Testis (tissue), 3 donors: ENCODE measurements around the gene MMP17. TPM values are rescaled to one million over a fixed set of nuclear protein-coding genes. Genes with fewer than 3 reads are reported as not detected.

ENCODE experiments used
- DNase-seq: peaks from one replicate; pipeline ENCODE4 v3.0.0-alpha.2; 2019
- H3K27ac ChIP-seq, 2 donors: fragments of 200-600 bp; sonication (generic); one replicate each; pipeline ENCODE4 v1.5.1; 2019
- H3K27me3 ChIP-seq: fragments of 200-600 bp; sonication (generic); one replicate; pipeline ENCODE4 v1.5.1; 2019
- H3K36me3 ChIP-seq: fragments of 200-600 bp; sonication (generic); one replicate; pipeline ENCODE4 v1.5.1; 2017; ENCODE audit warnings: low read depth; ENCODE audit errors: missing control alignments
- H3K4me1 ChIP-seq: fragments of 200-600 bp; sonication (generic); one replicate; pipeline ENCODE4 v1.5.1; 2019
- H3K4me3 ChIP-seq, 2 donors: fragments of 200-600 bp; sonication (generic); one replicate each; pipeline ENCODE4 v1.5.1; 2017 to 2019
- H3K9me3 ChIP-seq: fragments of 200-600 bp; sonication (generic); one replicate; pipeline ENCODE4 v1.5.1; 2017
- POLR2A ChIP-seq: fragments of 450-650 bp; IDR thresholded peaks from one replicate; pipeline ENCODE4 v1.6.1; 2017; ENCODE audit warnings: antibody characterized with exemption, mild to moderate bottlenecking, moderate library complexity
- WGBS, 2 donors: methylation state at CpG; one replicate each; pipeline ENCODE4 v1.1.5; 2018; 5-methylcytosine and 5-hydroxymethylcytosine counted together
- intact Hi-C: fragments of 100-400 bp; cut with DNase I; formaldehyde crosslinking; loops from one replicate; pipeline ENCODE4 v1.15.1; 2023; ENCODE audit warnings: low total_unique reads
- polyA plus RNA-seq: library from polyadenylated mRNA; stranded (reverse); fragments of 350-450 nt; fragmentation: Illumina TruSeq; extraction: RNeasy Lipid Tissue Mini Kit (QIAGEN cat#74804); gene quantifications from one replicate; pipeline ENCODE4 v1.2.3, GENCODE V29; 2014; ENCODE audit warnings: low read depth, low replicate concordance; ENCODE audit not compliant: insufficient read depth
- total RNA-seq, 2 donors: library from RNA; depleted of rRNA; stranded (reverse); fragments of >200 nt; gene quantifications; one replicate each; pipeline ENCODE4 v1.2.3, GENCODE V29; 2016
- TF ChIP-seq, protein P1 (sequence below), 3 experiments: fragments of 450-650 bp in 2 of 3; fragments of 200-600 bp in 1 of 3; sonication (generic) in 1 of 3; IDR thresholded peaks; one replicate each; pipeline ENCODE4 v1.5.1; 2016 to 2019; ENCODE audit warnings: antibody characterized with exemption in 3 of 3, mild to moderate bottlenecking in 2 of 3, moderate library complexity in 1 of 3

The MMP17 gene
- total and polyA plus RNA-seq, 3 donors from 2014 or later: 13.2 to 23.3 (median 16.1) TPM

DNA sequence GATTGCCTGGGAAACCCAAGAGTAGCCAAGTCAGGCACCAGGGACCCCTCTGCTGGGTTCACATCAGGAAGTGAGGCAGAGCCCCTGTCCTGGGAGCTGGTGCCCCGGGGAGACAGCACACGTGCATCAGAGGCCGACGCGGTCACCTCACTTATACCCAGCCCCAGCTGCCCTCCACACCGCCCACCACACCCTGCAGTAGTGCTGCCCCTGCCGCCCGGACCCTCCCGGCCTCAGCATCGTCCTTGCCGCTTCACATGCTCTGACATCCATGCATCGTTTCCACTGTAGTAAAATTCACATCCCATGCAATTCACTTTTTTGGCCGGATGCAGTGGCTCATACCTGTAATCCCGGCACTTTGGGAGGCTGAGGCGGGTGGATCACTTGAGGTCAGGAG is 14.0 kb downstream of the MMP17 start:
- Histone ChIP-seq H3K27ac (no peak overlapping the region), H3K36me3 (no peaks in the 10 kb centered on the region), H3K4me3 (no peak overlapping the region), H3K4me1 (no peaks in the 10 kb centered on the region), H3K9me3 (no peaks in the 10 kb centered on the region), H3K27me3 (no peaks in the 10 kb centered on the region)
- TF ChIP-seq, protein P1, sequence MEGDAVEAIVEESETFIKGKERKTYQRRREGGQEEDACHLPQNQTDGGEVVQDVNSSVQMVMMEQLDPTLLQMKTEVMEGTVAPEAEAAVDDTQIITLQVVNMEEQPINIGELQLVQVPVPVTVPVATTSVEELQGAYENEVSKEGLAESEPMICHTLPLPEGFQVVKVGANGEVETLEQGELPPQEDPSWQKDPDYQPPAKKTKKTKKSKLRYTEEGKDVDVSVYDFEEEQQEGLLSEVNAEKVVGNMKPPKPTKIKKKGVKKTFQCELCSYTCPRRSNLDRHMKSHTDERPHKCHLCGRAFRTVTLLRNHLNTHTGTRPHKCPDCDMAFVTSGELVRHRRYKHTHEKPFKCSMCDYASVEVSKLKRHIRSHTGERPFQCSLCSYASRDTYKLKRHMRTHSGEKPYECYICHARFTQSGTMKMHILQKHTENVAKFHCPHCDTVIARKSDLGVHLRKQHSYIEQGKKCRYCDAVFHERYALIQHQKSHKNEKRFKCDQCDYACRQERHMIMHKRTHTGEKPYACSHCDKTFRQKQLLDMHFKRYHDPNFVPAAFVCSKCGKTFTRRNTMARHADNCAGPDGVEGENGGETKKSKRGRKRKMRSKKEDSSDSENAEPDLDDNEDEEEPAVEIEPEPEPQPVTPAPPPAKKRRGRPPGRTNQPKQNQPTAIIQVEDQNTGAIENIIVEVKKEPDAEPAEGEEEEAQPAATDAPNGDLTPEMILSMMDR (IDR thresholded peaks at IDR 0.05): no peak
- TF ChIP-seq POLR2A: no peak
- no peak for DNase-seq
- WGBS, 2 donors: 96 to 98% methylated on average over 11 to 15 of the region's 15 CpGs
- intact Hi-C loops: no loop called here

GRCh38 chr12:131843527-131843926 is 15.3 kb downstream of the MMP17 start:
- Histone ChIP-seq H3K4me3 (no peak overlapping the region), H3K36me3 (no peaks in the 10 kb centered on the region), H3K9me3 (no peaks in the 10 kb centered on the region), H3K27me3 (no peaks in the 10 kb centered on the region), H3K4me1 (no peaks in the 10 kb centered on the region), H3K27ac (no peak overlapping the region)
- TF ChIP-seq, protein P1 (IDR thresholded peaks at IDR 0.05): no peak
- TF ChIP-seq POLR2A: no peak
- intact Hi-C loops: no loop called here
- WGBS, 2 donors: 86 to 89% methylated on average over 15 to 16 of the region's 16 CpGs
- DNase-seq: no peak

DNA sequence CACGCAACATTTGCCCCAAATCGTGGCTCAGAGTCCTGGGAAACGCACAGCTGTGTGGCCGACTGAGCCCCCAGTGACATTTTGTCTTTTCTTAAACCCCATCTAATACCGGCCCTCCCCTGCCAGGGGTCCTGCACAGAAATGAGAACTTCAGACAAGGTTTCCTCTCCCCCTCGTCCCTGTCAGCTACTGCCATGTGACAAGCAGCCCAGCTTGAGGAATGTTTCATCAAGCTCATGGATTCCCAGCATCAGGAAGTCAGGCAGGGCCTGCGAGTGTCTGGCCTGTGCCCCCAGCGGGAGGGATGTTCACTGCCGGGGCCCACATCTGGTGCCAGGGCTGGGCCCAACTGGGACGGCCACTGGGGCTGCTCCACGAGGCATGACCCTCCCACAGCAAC is 15.9 kb downstream of the MMP17 start:
- intact Hi-C loops: no loop called here

GRCh38 chr12:131844656-131845055 is 16.5 kb downstream of the MMP17 start:
- TF ChIP-seq, protein P1 (IDR thresholded peaks at IDR 0.05): no peak
- TF ChIP-seq POLR2A: no peak
- Histone ChIP-seq H3K4me1 (no peaks in the 10 kb centered on the region), H3K27ac (no peak overlapping the region), H3K36me3 (no peaks in the 10 kb centered on the region), H3K4me3 (no peak overlapping the region), H3K27me3 (no peaks in the 10 kb centered on the region), H3K9me3 (no peaks in the 10 kb centered on the region)
- WGBS, 2 donors: 92 to 93% methylated on average over 16 to 21 of the region's 25 CpGs
- DNase-seq: no peak
- intact Hi-C loops: no loop called here

More for the DNA sequence above, 15.9 kb downstream of the MMP17 start:
- TF ChIP-seq, protein P1 (IDR thresholded peaks at IDR 0.05): no peak
- TF ChIP-seq POLR2A: no peak
- Histone ChIP-seq H3K4me3 (no peak overlapping the region), H3K27ac (no peak overlapping the region), H3K27me3 (no peaks in the 10 kb centered on the region), H3K36me3 (no peaks in the 10 kb centered on the region), H3K9me3 (no peaks in the 10 kb centered on the region), H3K4me1 (no peaks in the 10 kb centered on the region)
- no peak for DNase-seq
- WGBS, 2 donors: 87 to 90% methylated on average over 6 to 11 of the region's 11 CpGs

DNA sequence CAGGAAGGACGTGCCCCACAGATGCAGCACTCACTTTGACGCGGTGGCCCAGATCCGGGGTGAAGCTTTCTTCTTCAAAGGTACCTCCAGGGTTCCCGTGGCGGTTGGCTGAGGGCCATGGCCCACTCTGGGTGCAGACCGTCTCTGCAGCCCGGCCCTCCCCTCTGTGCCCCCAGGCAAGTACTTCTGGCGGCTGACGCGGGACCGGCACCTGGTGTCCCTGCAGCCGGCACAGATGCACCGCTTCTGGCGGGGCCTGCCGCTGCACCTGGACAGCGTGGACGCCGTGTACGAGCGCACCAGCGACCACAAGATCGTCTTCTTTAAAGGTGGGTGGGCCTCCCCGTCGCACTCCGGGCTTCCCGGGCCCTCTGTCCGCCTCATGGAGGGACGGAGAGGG is 16.9 kb downstream of the MMP17 start:
- Histone ChIP-seq H3K9me3 (no peaks in the 10 kb centered on the region), H3K4me1 (no peaks in the 10 kb centered on the region), H3K36me3 (no peaks in the 10 kb centered on the region), H3K4me3 (no peak overlapping the region), H3K27me3 (no peaks in the 10 kb centered on the region), H3K27ac (no peak overlapping the region)
- intact Hi-C loops: no loop called here
- no peak for DNase-seq
- TF ChIP-seq POLR2A: no peak
- TF ChIP-seq, protein P1 (IDR thresholded peaks at IDR 0.05): no peak
- WGBS, 2 donors: 95% methylated on average over 29 of the region's 29 CpGs; no CpG with 5 or more reads in 1 of the 2 donors
